AG04449 (cell line): ENCODE results near the gene PAPSS1.
A peak's percentile ranks its signal among the peaks of the same experiment; 100 is the strongest.

Source experiments
- CTCF ChIA-PET: fragments of 350-600 bp; formaldehyde crosslinking; extraction: SDS; loops from one replicate; lab custom pipeline; 2021; ENCODE audit warnings: antibody characterized with exemption; lab: Yijun Ruan, JAX
- POLR2A ChIA-PET: fragments of 400-600, 350-600 bp; formaldehyde crosslinking; extraction: SDS; loops from one replicate; lab custom pipeline; 2020; ENCODE audit warnings: antibody characterized with exemption, inconsistent platforms; lab: Yijun Ruan, JAX
- DNase-seq: peaks from one replicate; pipeline ENCODE4 v3.0.0-alpha.2; 2010; ENCODE audit warnings: low read depth, low spot score
- H3K4me3 ChIP-seq: 2 replicates; pipeline ENCODE4 v1.5.1; 2011; ENCODE audit warnings: low read depth, mild to moderate bottlenecking, control low read depth, low read length
- CTCF ChIP-seq: IDR thresholded peaks from one replicate; pipeline ENCODE4 v1.5.1; 2011; ENCODE audit warnings: mild to moderate bottlenecking, moderate library complexity, low read length, control low read depth, inconsistent platforms; ENCODE audit not compliant: insufficient read depth; ENCODE audit errors: missing control alignments

Gene PAPSS1

GRCh38 chr4:107622006-107622405 lies 98.0 kb downstream of the PAPSS1 start:
- H3K4me3 ChIP-seq: no peak overlapping the region
- no peak for DNase-seq
- CTCF ChIA-PET: no interaction called here
- POLR2A ChIA-PET: no interaction called here
- TF ChIP-seq CTCF: no peak

GRCh38 chr4:107619731-107620130 lies 100.3 kb downstream of the PAPSS1 start:
- no peak for DNase-seq
- POLR2A ChIA-PET: interaction anchor here (0.6 kb wide), 1 partner anchor 42 kb away, joined by 3 read pairs; no protein-coding TSS in a partner anchor
- H3K4me3 ChIP-seq: no peak overlapping the region
- CTCF ChIA-PET: no interaction called here
- TF ChIP-seq CTCF: no peak

- DNase-seq: peak; percentile 91
- ChIA-PET CTCF (interaction anchor here (0.8 kb wide), 1 partner anchor 19 kb away, joined by 3 read pairs; no protein-coding TSS in a partner anchor), POLR2A (interaction anchor here (0.6 kb wide), 1 partner anchor 41 kb away, joined by 3 read pairs; no protein-coding TSS in a partner anchor)
- H3K4me3 ChIP-seq: no peak overlapping the region
- no peak for TF ChIP-seq CTCF
Observed at GRCh38 chr4:107619066-107619465, 101.0 kb downstream of the PAPSS1 start.

GRCh38 chr4:107618656-107619055 lies 101.4 kb downstream of the PAPSS1 start:
- H3K4me3 ChIP-seq: no peak overlapping the region
- TF ChIP-seq CTCF: no peak
- POLR2A ChIA-PET: no interaction called here
- DNase-seq: no peak
- CTCF ChIA-PET: interaction anchor here (0.8 kb wide), 1 partner anchor 18 kb away, joined by 3 read pairs; no protein-coding TSS in a partner anchor

- no peak for DNase-seq
- POLR2A ChIA-PET: no interaction called here
- no peak for TF ChIP-seq CTCF
- CTCF ChIA-PET: no interaction called here
- no peak overlapping the region for H3K4me3 ChIP-seq
Observed at GRCh38 chr4:107616838-107617389, 103.1 kb downstream of the PAPSS1 start.

- ChIA-PET POLR2A (no interaction called here), CTCF (no interaction called here)
- no peak for TF ChIP-seq CTCF
- DNase-seq: no peak
- no peak overlapping the region for H3K4me3 ChIP-seq
Observed at GRCh38 chr4:107615809-107616208, 104.2 kb downstream of the PAPSS1 start.
